GM23338 (cell line): ENCODE data around the gene PTGDR2. TPM values are rescaled to one million over a fixed set of nuclear protein-coding genes. Genes with fewer than 3 reads are reported as not detected.

Experiments used
- ATAC-seq: fragments of 200-7000 bp; cut with Tn5 transposase; 3 replicates; pipeline ENCODE4 v1.9.1; 2020
- DNase-seq: peaks from one replicate; pipeline ENCODE4 v3.0.0-alpha.2; 2015; ENCODE audit warnings: low spot score
- H2AFZ ChIP-seq: fragments of 200-600 bp; sonication (generic); 2 replicates; pipeline ENCODE4 v1.8.0; 2016; ENCODE audit warnings: antibody characterized with exemption, mild to moderate bottlenecking, moderate library complexity
- H3F3A ChIP-seq: fragments of 200-600 bp; sonication (generic); replicated peaks from 2 replicates; pipeline ENCODE4 v1.8.0; 2017; ENCODE audit warnings: antibody characterized with exemption, mixed run types, low read depth
- H3K27ac ChIP-seq: fragments of 200-600 bp; sonication (generic); 2 replicates; pipeline ENCODE4 v1.6.1; 2016; ENCODE audit warnings: low read depth
- H3K27me3 ChIP-seq: fragments of 200-600 bp; sonication (generic); 2 replicates; pipeline ENCODE4 v1.8.0; 2016; ENCODE audit warnings: mild to moderate bottlenecking, mixed run types, moderate library complexity; ENCODE audit not compliant: insufficient read depth
- H3K36me3 ChIP-seq: fragments of 200-600 bp; sonication (generic); 2 replicates; pipeline ENCODE4 v1.8.0; 2016; ENCODE audit warnings: mild to moderate bottlenecking; ENCODE audit not compliant: insufficient read depth
- H3K4me1 ChIP-seq: fragments of 200-600 bp; sonication (generic); 2 replicates; pipeline ENCODE4 v1.8.0; 2016; ENCODE audit warnings: mild to moderate bottlenecking, moderate library complexity; ENCODE audit not compliant: insufficient read depth
- H3K4me2 ChIP-seq: fragments of 200-600 bp; sonication (generic); 2 replicates; pipeline ENCODE4 v1.7.1; 2017; ENCODE audit warnings: mixed run types
- H3K4me3 ChIP-seq: fragments of 200-600 bp; sonication (generic); 2 replicates; pipeline ENCODE4 v1.6.1; 2016; ENCODE audit warnings: mixed run types
- H3K79me2 ChIP-seq: fragments of 200-600 bp; sonication (generic); replicated peaks from 2 replicates; pipeline ENCODE4 v1.8.0; 2017; ENCODE audit warnings: mild to moderate bottlenecking; ENCODE audit not compliant: insufficient read depth
- H3K9me2 ChIP-seq: fragments of 200-600 bp; sonication (generic); 2 replicates; pipeline ENCODE4 v1.8.0; 2017; ENCODE audit not compliant: insufficient read depth
- H4K20me1 ChIP-seq: fragments of 200-600 bp; sonication (generic); replicated peaks from 2 replicates; pipeline ENCODE4 v1.8.0; 2017; ENCODE audit warnings: mild to moderate bottlenecking; ENCODE audit not compliant: insufficient read depth
- H3K27ac Mint-ChIP-seq: 2 replicates; pipeline ENCODE4 v1.8.0; 2020; ENCODE audit warnings: inconsistent platforms, mild to moderate bottlenecking, moderate library complexity, mixed read lengths
- H3K27me3 Mint-ChIP-seq: 3 replicates; pipeline ENCODE4 v1.8.0; 2022; ENCODE audit warnings: low read depth, mild to moderate bottlenecking, moderate library complexity, mixed read lengths, inconsistent platforms; ENCODE audit not compliant: insufficient read depth, poor library complexity
- H3K36me3 Mint-ChIP-seq: 3 replicates; pipeline ENCODE4 v1.8.0; 2021; ENCODE audit warnings: low read depth, mild to moderate bottlenecking, inconsistent platforms, moderate library complexity, mixed read lengths
- H3K4me1 Mint-ChIP-seq: 3 replicates; pipeline ENCODE4 v1.8.0; 2020; ENCODE audit warnings: mild to moderate bottlenecking, inconsistent platforms, mixed read lengths
- H3K4me3 Mint-ChIP-seq: 3 replicates; pipeline ENCODE4 v1.8.0; 2021; ENCODE audit warnings: moderate library complexity, mild to moderate bottlenecking, inconsistent platforms, mixed read lengths
- H3K9me3 Mint-ChIP-seq: 3 replicates; pipeline ENCODE4 v1.8.0; 2020; ENCODE audit warnings: moderate library complexity, mild to moderate bottlenecking, inconsistent platforms, mixed read lengths
- CREB1 ChIP-seq: fragments of 250-450 bp; sonication (Bioruptor Pico); IDR thresholded peaks from 2 replicates; pipeline ENCODE4 v1.5.0; 2020; ENCODE audit warnings: low read depth, mild to moderate bottlenecking, moderate library complexity
- EZH2 ChIP-seq: fragments of 200-600 bp; sonication (generic); IDR thresholded peaks from one replicate; pipeline ENCODE4 v1.8.0; 2017; ENCODE audit warnings: antibody characterized with exemption, mild to moderate bottlenecking, low read depth; ENCODE audit not compliant: unreplicated experiment
- EZH2phosphoT487 ChIP-seq: fragments of 200-600 bp; sonication (generic); IDR thresholded peaks from one replicate; pipeline ENCODE4 v1.8.1; 2018; ENCODE audit warnings: antibody characterized with exemption; ENCODE audit not compliant: unreplicated experiment
- JUNB ChIP-seq: IDR thresholded peaks from one replicate; pipeline ENCODE4 v1.6.1; 2016; ENCODE audit warnings: antibody characterized with exemption; ENCODE audit not compliant: unreplicated experiment
- NANOG ChIP-seq: IDR thresholded peaks from 2 replicates; pipeline ENCODE4 v1.6.1; 2016; ENCODE audit warnings: antibody characterized with exemption, borderline replicate concordance
- POLR2AphosphoS5 ChIP-seq: IDR thresholded peaks from 2 replicates; pipeline ENCODE4 v1.6.1; 2016; ENCODE audit warnings: antibody characterized with exemption, low read depth
- STAT1 ChIP-seq: IDR thresholded peaks from one replicate; pipeline ENCODE4 v1.6.1; 2016; ENCODE audit warnings: antibody characterized with exemption; ENCODE audit not compliant: unreplicated experiment
- ZNF114 ChIP-seq: fragments of 250-450 bp; sonication (Bioruptor Pico); IDR thresholded peaks from 2 replicates; pipeline ENCODE4 v1.5.0; 2020; ENCODE audit warnings: mild to moderate bottlenecking, moderate library complexity
- ZNF331 ChIP-seq: fragments of 250-450 bp; sonication (Bioruptor Pico); IDR thresholded peaks from 2 replicates; pipeline ENCODE4 v1.5.0; 2020; ENCODE audit warnings: low read depth, mild to moderate bottlenecking, moderate library complexity
- polyA plus RNA-seq: library from polyadenylated mRNA; unstranded; fragments of >200 nt; fragmentation: Nextera tagmentation; extraction: Ambion mirVana; gene quantifications from 2 replicates; pipeline ENCODE4 v1.2.1, GENCODE V29; 2016
- total RNA-seq: library from RNA; depleted of rRNA; stranded (reverse); fragments of >200 nt; shearing (Covaris generic); gene quantifications from 2 replicates; pipeline ENCODE4 v1.2.3, GENCODE V29; 2014
- TF ChIP-seq, protein P1 (sequence below), 2 experiments: fragments of 200-600 bp in 1 of 2; sonication (generic) in 1 of 2; conservative IDR thresholded peaks; 2 replicates each; pipeline versions ENCODE4 v1.5.1 to v1.6.1; 2016 to 2017; ENCODE audit warnings: antibody characterized with exemption in 2 of 2, low read depth in 2 of 2, mild to moderate bottlenecking in 2 of 2, moderate library complexity in 1 of 2
- TF ChIP-seq, protein P2 (sequence below): fragments of 250-450 bp; sonication (Bioruptor Pico); IDR thresholded peaks from 2 replicates; pipeline ENCODE4 v1.5.0; 2020; ENCODE audit warnings: mild to moderate bottlenecking, moderate library complexity
- TF ChIP-seq, protein P3 (sequence below): IDR thresholded peaks from one replicate; pipeline ENCODE4 v1.6.1; 2018; ENCODE audit warnings: antibody characterized with exemption; ENCODE audit not compliant: unreplicated experiment
- TF ChIP-seq, protein P4 (sequence below): IDR thresholded peaks from 2 replicates; pipeline ENCODE4 v1.6.1; 2016; ENCODE audit warnings: antibody characterized with exemption

PTGDR2 gene
- total and polyA plus RNA-seq, 2 experiments from 2014 or later = 0.24 to 0.73 TPM

DNA sequence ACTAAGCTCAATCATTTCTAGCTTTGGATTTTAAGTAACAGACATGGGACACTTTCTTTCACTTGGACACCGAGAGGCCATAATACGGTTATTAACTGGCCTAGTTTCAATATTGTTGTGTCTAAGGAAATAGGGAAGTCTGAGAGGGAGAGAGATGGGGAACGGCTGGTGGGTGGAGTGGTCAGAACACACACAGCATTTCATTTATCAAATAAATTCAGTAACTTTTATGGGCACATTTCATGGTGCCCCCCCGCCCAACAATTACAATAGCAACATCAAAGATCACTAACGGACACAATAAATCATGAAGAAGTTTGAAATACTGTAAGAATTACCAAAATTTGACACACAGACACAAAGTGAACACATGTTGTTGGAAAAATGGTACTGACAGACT is 39.9 kb upstream of the PTGDR2 start:
- H2AFZ ChIP-seq = no peak overlapping the region
- H3K4me3 Mint-ChIP-seq = no peak overlapping the region
- no peaks in the 10 kb centered on the region for H3K79me2 ChIP-seq
- ATAC-seq (no peak), DNase-seq (no peak)
- no peaks in the 10 kb centered on the region for H3K4me1 ChIP-seq
- peaks cover 52% of the 10 kb centered on the region for H3K36me3 ChIP-seq
- H3K9me2 ChIP-seq = no peaks in the 10 kb centered on the region
- H3K27me3 ChIP-seq = no peaks in the 10 kb centered on the region
- H3F3A ChIP-seq = no peaks in the 10 kb centered on the region
- peaks cover 75% of the 10 kb centered on the region for H3K36me3 Mint-ChIP-seq
- no peaks in the 10 kb centered on the region for H3K9me3 Mint-ChIP-seq
- H3K4me2 ChIP-seq = no peak overlapping the region
- no peak overlapping the region for H3K27ac Mint-ChIP-seq
- no peaks in the 10 kb centered on the region for H3K4me1 Mint-ChIP-seq
- H3K4me3 ChIP-seq = no peak overlapping the region
- peaks cover 16% of the 10 kb centered on the region for H4K20me1 ChIP-seq
- no peak overlapping the region for H3K27ac ChIP-seq
- TF ChIP-seq JUNB = no peak
- TF ChIP-seq, protein P1, sequence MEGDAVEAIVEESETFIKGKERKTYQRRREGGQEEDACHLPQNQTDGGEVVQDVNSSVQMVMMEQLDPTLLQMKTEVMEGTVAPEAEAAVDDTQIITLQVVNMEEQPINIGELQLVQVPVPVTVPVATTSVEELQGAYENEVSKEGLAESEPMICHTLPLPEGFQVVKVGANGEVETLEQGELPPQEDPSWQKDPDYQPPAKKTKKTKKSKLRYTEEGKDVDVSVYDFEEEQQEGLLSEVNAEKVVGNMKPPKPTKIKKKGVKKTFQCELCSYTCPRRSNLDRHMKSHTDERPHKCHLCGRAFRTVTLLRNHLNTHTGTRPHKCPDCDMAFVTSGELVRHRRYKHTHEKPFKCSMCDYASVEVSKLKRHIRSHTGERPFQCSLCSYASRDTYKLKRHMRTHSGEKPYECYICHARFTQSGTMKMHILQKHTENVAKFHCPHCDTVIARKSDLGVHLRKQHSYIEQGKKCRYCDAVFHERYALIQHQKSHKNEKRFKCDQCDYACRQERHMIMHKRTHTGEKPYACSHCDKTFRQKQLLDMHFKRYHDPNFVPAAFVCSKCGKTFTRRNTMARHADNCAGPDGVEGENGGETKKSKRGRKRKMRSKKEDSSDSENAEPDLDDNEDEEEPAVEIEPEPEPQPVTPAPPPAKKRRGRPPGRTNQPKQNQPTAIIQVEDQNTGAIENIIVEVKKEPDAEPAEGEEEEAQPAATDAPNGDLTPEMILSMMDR (conservative IDR thresholded peaks at IDR 0.05; ENCODE audit: low read depth in 2 of 2) = no peak
- no peak for TF ChIP-seq STAT1
- TF ChIP-seq, protein P2, sequence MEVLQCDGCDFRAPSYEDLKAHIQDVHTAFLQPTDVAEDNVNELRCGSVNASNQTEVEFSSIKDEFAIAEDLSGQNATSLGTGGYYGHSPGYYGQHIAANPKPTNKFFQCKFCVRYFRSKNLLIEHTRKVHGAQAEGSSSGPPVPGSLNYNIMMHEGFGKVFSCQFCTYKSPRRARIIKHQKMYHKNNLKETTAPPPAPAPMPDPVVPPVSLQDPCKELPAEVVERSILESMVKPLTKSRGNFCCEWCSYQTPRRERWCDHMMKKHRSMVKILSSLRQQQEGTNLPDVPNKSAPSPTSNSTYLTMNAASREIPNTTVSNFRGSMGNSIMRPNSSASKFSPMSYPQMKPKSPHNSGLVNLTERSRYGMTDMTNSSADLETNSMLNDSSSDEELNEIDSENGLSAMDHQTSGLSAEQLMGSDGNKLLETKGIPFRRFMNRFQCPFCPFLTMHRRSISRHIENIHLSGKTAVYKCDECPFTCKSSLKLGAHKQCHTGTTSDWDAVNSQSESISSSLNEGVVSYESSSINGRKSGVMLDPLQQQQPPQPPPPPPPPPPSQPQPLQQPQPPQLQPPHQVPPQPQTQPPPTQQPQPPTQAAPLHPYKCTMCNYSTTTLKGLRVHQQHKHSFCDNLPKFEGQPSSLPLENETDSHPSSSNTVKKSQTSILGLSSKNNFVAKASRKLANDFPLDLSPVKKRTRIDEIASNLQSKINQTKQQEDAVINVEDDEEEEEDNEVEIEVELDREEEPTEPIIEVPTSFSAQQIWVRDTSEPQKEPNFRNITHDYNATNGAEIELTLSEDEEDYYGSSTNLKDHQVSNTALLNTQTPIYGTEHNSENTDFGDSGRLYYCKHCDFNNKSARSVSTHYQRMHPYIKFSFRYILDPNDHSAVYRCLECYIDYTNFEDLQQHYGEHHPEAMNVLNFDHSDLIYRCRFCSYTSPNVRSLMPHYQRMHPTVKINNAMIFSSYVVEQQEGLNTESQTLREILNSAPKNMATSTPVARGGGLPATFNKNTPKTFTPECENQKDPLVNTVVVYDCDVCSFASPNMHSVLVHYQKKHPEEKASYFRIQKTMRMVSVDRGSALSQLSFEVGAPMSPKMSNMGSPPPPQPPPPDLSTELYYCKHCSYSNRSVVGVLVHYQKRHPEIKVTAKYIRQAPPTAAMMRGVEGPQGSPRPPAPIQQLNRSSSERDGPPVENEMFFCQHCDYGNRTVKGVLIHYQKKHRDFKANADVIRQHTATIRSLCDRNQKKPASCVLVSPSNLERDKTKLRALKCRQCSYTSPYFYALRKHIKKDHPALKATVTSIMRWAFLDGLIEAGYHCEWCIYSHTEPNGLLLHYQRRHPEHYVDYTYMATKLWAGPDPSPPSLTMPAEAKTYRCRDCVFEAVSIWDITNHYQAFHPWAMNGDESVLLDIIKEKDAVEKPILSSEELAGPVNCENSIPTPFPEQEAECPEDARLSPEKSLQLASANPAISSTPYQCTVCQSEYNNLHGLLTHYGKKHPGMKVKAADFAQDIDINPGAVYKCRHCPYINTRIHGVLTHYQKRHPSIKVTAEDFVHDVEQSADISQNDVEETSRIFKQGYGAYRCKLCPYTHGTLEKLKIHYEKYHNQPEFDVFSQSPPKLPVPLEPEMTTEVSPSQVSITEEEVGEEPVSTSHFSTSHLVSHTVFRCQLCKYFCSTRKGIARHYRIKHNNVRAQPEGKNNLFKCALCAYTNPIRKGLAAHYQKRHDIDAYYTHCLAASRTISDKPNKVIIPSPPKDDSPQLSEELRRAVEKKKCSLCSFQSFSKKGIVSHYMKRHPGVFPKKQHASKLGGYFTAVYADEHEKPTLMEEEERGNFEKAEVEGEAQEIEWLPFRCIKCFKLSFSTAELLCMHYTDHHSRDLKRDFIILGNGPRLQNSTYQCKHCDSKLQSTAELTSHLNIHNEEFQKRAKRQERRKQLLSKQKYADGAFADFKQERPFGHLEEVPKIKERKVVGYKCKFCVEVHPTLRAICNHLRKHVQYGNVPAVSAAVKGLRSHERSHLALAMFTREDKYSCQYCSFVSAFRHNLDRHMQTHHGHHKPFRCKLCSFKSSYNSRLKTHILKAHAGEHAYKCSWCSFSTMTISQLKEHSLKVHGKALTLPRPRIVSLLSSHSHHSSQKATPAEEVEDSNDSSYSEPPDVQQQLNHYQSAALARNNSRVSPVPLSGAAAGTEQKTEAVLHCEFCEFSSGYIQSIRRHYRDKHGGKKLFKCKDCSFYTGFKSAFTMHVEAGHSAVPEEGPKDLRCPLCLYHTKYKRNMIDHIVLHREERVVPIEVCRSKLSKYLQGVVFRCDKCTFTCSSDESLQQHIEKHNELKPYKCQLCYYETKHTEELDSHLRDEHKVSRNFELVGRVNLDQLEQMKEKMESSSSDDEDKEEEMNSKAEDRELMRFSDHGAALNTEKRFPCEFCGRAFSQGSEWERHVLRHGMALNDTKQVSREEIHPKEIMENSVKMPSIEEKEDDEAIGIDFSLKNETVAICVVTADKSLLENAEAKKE = no peak
- TF ChIP-seq CREB1 (CRISPR knock-in tag) = no peak
- TF ChIP-seq NANOG = no peak
- TF ChIP-seq POLR2AphosphoS5 = no peak
- TF ChIP-seq, protein P3, sequence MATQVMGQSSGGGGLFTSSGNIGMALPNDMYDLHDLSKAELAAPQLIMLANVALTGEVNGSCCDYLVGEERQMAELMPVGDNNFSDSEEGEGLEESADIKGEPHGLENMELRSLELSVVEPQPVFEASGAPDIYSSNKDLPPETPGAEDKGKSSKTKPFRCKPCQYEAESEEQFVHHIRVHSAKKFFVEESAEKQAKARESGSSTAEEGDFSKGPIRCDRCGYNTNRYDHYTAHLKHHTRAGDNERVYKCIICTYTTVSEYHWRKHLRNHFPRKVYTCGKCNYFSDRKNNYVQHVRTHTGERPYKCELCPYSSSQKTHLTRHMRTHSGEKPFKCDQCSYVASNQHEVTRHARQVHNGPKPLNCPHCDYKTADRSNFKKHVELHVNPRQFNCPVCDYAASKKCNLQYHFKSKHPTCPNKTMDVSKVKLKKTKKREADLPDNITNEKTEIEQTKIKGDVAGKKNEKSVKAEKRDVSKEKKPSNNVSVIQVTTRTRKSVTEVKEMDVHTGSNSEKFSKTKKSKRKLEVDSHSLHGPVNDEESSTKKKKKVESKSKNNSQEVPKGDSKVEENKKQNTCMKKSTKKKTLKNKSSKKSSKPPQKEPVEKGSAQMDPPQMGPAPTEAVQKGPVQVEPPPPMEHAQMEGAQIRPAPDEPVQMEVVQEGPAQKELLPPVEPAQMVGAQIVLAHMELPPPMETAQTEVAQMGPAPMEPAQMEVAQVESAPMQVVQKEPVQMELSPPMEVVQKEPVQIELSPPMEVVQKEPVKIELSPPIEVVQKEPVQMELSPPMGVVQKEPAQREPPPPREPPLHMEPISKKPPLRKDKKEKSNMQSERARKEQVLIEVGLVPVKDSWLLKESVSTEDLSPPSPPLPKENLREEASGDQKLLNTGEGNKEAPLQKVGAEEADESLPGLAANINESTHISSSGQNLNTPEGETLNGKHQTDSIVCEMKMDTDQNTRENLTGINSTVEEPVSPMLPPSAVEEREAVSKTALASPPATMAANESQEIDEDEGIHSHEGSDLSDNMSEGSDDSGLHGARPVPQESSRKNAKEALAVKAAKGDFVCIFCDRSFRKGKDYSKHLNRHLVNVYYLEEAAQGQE = no peak
- no peak for TF ChIP-seq EZH2
- TF ChIP-seq EZH2phosphoT487 = no peak
- TF ChIP-seq, protein P4, sequence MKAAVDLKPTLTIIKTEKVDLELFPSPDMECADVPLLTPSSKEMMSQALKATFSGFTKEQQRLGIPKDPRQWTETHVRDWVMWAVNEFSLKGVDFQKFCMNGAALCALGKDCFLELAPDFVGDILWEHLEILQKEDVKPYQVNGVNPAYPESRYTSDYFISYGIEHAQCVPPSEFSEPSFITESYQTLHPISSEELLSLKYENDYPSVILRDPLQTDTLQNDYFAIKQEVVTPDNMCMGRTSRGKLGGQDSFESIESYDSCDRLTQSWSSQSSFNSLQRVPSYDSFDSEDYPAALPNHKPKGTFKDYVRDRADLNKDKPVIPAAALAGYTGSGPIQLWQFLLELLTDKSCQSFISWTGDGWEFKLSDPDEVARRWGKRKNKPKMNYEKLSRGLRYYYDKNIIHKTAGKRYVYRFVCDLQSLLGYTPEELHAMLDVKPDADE = no peak
- TF ChIP-seq ZNF114 (CRISPR knock-in tag) = no peak
- TF ChIP-seq ZNF331 = no peak
- H3K27me3 Mint-ChIP-seq = peaks cover 5% of the 10 kb centered on the region
